ENCODE results near the gene DUSP22. TPM values are rescaled to one million over a fixed set of nuclear protein-coding genes. Genes with fewer than 3 reads are reported as not detected.

DUSP22 gene
- polyA plus RNA-seq, 3 donors: 21.5 to 23.2 (median 22.7) TPM

GRCh38 chr6:392441-393390 lies 100.4 kb downstream of the DUSP22 start:
- DNase-seq (ENCODE audit: extremely low read depth in 1 of 11, low read depth in 9 of 11, low spot score in 4 of 11): no peak

GRCh38 chr6:393391-394221 lies 101.3 kb downstream of the DUSP22 start:
- DNase-seq (ENCODE audit: extremely low read depth in 1 of 11, low read depth in 9 of 11, low spot score in 4 of 11): no peak

GRCh38 chr6:394641-395289 lies 102.5 kb downstream of the DUSP22 start:
- no peak for DNase-seq (ENCODE audit: extremely low read depth in 1 of 11, low read depth in 9 of 11, low spot score in 4 of 11)

GRCh38 chr6:395432-396125 lies 103.3 kb downstream of the DUSP22 start:
- no peak for DNase-seq (ENCODE audit: extremely low read depth in 1 of 11, low read depth in 9 of 11, low spot score in 4 of 11)

- no peak for DNase-seq (ENCODE audit: extremely low read depth in 1 of 11, low read depth in 9 of 11, low spot score in 4 of 11)
These were observed 103.8 kb downstream of the DUSP22 start for GRCh38 chr6:396126-396520.

GRCh38 chr6:397056-397455 lies 104.8 kb downstream of the DUSP22 start:
- DNase-seq (ENCODE audit: extremely low read depth in 1 of 11, low read depth in 9 of 11, low spot score in 4 of 11): no peak

- no peak for DNase-seq (ENCODE audit: extremely low read depth in 1 of 11, low read depth in 9 of 11, low spot score in 4 of 11)
These were observed 105.3 kb downstream of the DUSP22 start for GRCh38 chr6:397604-398003.

GRCh38 chr6:398065-398464 lies 105.8 kb downstream of the DUSP22 start:
- DNase-seq (ENCODE audit: extremely low read depth in 1 of 11, low read depth in 9 of 11, low spot score in 4 of 11): no peak

- DNase-seq (ENCODE audit: extremely low read depth in 1 of 11, low read depth in 9 of 11, low spot score in 4 of 11): no peak
These were observed 106.3 kb downstream of the DUSP22 start for GRCh38 chr6:398558-399078.

GRCh38 chr6:399785-400534 lies 107.7 kb downstream of the DUSP22 start:
- DNase-seq (ENCODE audit: extremely low read depth in 1 of 11, low read depth in 9 of 11, low spot score in 4 of 11): no peak

- no peak for DNase-seq (ENCODE audit: extremely low read depth in 1 of 11, low read depth in 9 of 11, low spot score in 4 of 11)
These were observed 108.5 kb downstream of the DUSP22 start for GRCh38 chr6:400815-401214.

Other genes starting within 250 kb of the DUSP22 start
- under 1 TPM; 0.11 to 0.30 (median 0.24) TPM for gene IRF4, start 99.3 kb downstream of the DUSP22 start, polyA plus RNA-seq (ENCODE audit: insufficient read length in 3 of 3)

All from renal cortex interstitium (tissue), 11 donors.